ENCODE measurements around the gene SHROOM1.
A peak's percentile ranks its signal among the peaks of the same experiment; 100 is the strongest.

DNA sequence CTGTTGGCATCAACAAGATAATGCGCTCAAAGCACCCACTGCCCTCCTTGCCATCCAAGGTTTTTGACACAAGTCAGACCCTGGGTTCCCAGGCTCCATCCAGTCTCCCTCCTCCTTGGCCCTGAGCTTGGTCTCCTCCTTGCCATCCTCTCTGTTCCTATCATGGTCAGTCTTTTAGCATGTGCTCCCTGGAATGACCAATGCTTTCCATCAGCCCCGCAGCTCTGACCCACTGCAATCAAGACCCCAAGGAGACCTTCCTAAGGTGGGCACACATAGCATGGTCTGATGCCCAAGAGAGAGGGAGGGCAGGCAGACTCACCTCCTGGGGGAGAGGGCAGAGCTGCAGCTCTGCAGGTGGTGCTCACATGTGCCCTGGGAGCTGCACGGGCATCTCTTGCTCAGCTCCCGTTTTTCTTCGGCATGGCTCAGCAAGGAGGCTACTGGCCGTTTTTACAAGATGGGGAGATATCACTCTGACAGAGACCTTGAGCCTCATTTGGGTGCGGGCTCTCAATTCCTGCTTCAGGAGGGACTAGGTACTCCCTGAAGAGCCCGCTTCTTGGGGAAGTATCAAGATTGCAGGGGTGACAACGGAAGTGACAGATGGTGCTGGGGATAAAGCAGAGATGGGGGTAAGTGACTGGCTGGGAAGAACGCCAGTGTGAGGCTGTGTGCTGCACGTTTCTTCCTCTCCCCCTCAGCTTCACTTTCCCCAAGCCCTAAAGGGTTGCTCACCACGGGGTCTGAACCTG is 56.7 kb downstream of the SHROOM1 start:
- TF ChIP-seq ZKSCAN1 (IDR thresholded peaks at IDR 0.05; ENCODE audit: low read depth, low read length) (no peak), ZNF740 (CRISPR knock-in tag; IDR thresholded peaks at IDR 0.05) (no peak), ZNF740 (tag; IDR thresholded peaks at IDR 0.05) (no peak), TAF1 (IDR thresholded peaks at IDR 0.05; ENCODE audit: control insufficient read depth, extremely low read depth, insufficient read depth, low read length, severe bottlenecking) (no peak), EZH2 (IDR thresholded peaks at IDR 0.05; ENCODE audit: borderline replicate concordance, low read depth, low read length) (no peak), NFATC3 (IDR thresholded peaks at IDR 0.05) (no peak), ZBTB7A (IDR thresholded peaks at IDR 0.05; ENCODE audit: borderline replicate concordance, control insufficient read depth, low read depth, low read length) (no peak), ZNF431 (CRISPR knock-in tag; IDR thresholded peaks at IDR 0.05) (no peak), CREB1 (IDR thresholded peaks at IDR 0.05) (no peak), CREB1 (CRISPR knock-in tag; IDR thresholded peaks at IDR 0.05) (no peak), ARID2 (IDR thresholded peaks at IDR 0.05) (no peak), POLR2A (conservative IDR thresholded peaks at IDR 0.05) (no peak), ZHX1 (conservative IDR thresholded peaks at IDR 0.05; ENCODE audit: low read length) (no peak), ETV5 (CRISPR knock-in tag; IDR thresholded peaks at IDR 0.05; ENCODE audit: low read depth) (no peak), ZNF764 (CRISPR knock-in tag; IDR thresholded peaks at IDR 0.05; ENCODE audit: low read depth) (no peak)
- TF ChIP-seq, protein P1, sequence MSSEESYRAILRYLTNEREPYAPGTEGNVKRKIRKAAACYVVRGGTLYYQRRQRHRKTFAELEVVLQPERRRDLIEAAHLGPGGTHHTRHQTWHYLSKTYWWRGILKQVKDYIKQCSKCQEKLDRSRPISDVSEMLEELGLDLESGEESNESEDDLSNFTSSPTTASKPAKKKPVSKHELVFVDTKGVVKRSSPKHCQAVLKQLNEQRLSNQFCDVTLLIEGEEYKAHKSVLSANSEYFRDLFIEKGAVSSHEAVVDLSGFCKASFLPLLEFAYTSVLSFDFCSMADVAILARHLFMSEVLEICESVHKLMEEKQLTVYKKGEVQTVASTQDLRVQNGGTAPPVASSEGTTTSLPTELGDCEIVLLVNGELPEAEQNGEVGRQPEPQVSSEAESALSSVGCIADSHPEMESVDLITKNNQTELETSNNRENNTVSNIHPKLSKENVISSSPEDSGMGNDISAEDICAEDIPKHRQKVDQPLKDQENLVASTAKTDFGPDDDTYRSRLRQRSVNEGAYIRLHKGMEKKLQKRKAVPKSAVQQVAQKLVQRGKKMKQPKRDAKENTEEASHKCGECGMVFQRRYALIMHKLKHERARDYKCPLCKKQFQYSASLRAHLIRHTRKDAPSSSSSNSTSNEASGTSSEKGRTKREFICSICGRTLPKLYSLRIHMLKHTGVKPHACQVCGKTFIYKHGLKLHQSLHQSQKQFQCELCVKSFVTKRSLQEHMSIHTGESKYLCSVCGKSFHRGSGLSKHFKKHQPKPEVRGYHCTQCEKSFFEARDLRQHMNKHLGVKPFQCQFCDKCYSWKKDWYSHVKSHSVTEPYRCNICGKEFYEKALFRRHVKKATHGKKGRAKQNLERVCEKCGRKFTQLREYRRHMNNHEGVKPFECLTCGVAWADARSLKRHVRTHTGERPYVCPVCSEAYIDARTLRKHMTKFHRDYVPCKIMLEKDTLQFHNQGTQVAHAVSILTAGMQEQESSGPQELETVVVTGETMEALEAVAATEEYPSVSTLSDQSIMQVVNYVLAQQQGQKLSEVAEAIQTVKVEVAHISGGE (CRISPR knock-in tag; IDR thresholded peaks at IDR 0.05): 0 out of 6 replicates have a peak, but pooled peaks of 1 of the 3 experiments have one; percentile 38

All from K562 (cell line).